HCT116 (cell line): ENCODE data around the gene GTF2H1. TPM values are rescaled to one million over a fixed set of nuclear protein-coding genes. Genes with fewer than 3 reads are reported as not detected.

Experiments used
- ATAC-seq: fragments of 200-7000 bp; cut with Tn5 transposase; 2 replicates; pipeline ENCODE4 v1.9.1; 2020; ENCODE audit warnings: mild to moderate bottlenecking, moderate library complexity
- BruUV-seq: library from RNA; stranded (reverse); fragments of 400-500 nt; replicated peaks from 2 replicates; lab custom pipeline; 2021; lab: Mats Ljungman, UMichigan
- CTCF ChIA-PET: fragments of 300-600 bp; sonication (Branson Sonifier 250); formaldehyde crosslinking; loops from one replicate; lab custom pipeline; 2021; ENCODE audit warnings: antibody characterized with exemption; lab: Charles Lee
- POLR2A ChIA-PET: fragments of 300-600, 350-600 bp; sonication (Branson Sonifier 250); formaldehyde crosslinking; loops from one replicate; lab custom pipeline; 2021; ENCODE audit warnings: antibody characterized with exemption; lab: Charles Lee
- RAD21 ChIA-PET, 2 experiments: fragments of 300-600 bp; sonication (Branson Sonifier 250); formaldehyde crosslinking; loops; one replicate each; lab custom pipeline; 2023; ENCODE audit warnings: low total read pairs in 2 of 2; ENCODE audit not compliant: uncharacterized antibody in 2 of 2, unreplicated experiment in 2 of 2, low non-redundant PET in 1 of 2; lab: Charles Lee
- DNase-seq: peaks from one replicate; pipeline ENCODE4 v3.0.0-alpha.2; 2010; ENCODE audit warnings: low read depth, low spot score
- H2AFZ ChIP-seq: fragments of 200-600 bp; shearing (Covaris generic), sonication (generic); 2 replicates; pipeline ENCODE4 v1.6.1; 2017; ENCODE audit warnings: low read depth, mixed run types, mixed read lengths, antibody characterized with exemption, low read length; ENCODE audit not compliant: poor library complexity, severe bottlenecking
- H3K27ac ChIP-seq: 2 replicates; pipeline ENCODE4 v1.5.1; 2012; ENCODE audit warnings: low read depth, low read length
- H3K27me3 ChIP-seq: fragments of 200-600 bp; sonication (generic); 2 replicates; pipeline ENCODE4 v1.6.1; 2016; ENCODE audit warnings: mixed run types, low read length, mixed read lengths; ENCODE audit not compliant: insufficient read depth
- H3K36me3 ChIP-seq, 2 experiments: fragments of 200-500 bp in 1 of 2; fragments of 200-600 bp in 1 of 2; sonication (Bioruptor generic) in 1 of 2; sonication (generic) in 1 of 2; 2 replicates each; pipeline versions ENCODE4 v1.5.1 to v1.6.1; 2014 to 2016; ENCODE audit warnings: low read length in 2 of 2, inconsistent platforms in 1 of 2, mixed read lengths in 1 of 2, mixed run types in 1 of 2; ENCODE audit not compliant: insufficient read depth in 2 of 2, control insufficient read depth in 1 of 2
- H3K4me1 ChIP-seq, 2 experiments: fragments of 200-600 bp in 1 of 2; sonication (generic) in 1 of 2; 2 replicates each; pipeline versions ENCODE4 v1.5.1 to v1.6.1; 2012 to 2017; ENCODE audit warnings: low read length in 2 of 2, inconsistent platforms in 1 of 2, mild to moderate bottlenecking in 1 of 2, mixed read lengths in 1 of 2, mixed run types in 1 of 2, moderate library complexity in 1 of 2; ENCODE audit not compliant: insufficient read depth in 2 of 2, control insufficient read depth in 1 of 2
- H3K4me2 ChIP-seq: fragments of 200-600 bp; sonication (generic); 2 replicates; pipeline ENCODE4 v1.6.1; 2017; ENCODE audit warnings: mixed run types, low read length, mixed read lengths
- H3K4me3 ChIP-seq, 2 experiments: fragments of 200-600 bp in 1 of 2; sonication (generic) in 1 of 2; replicated peaks in 1 of 2; 2 replicates each; pipeline ENCODE4 v1.5.1; 2011 to 2016; ENCODE audit warnings: low read length in 2 of 2, control low read depth in 1 of 2, low read depth in 1 of 2, mild to moderate bottlenecking in 1 of 2, mixed read lengths in 1 of 2, mixed run types in 1 of 2
- H3K79me2 ChIP-seq: fragments of 200-600 bp; sonication (generic); 2 replicates; pipeline ENCODE4 v1.6.1; 2017; ENCODE audit warnings: mild to moderate bottlenecking, mixed run types, low read length, moderate library complexity, mixed read lengths; ENCODE audit not compliant: insufficient read depth
- H3K9ac ChIP-seq: fragments of 200-600 bp; sonication (generic); 2 replicates; pipeline ENCODE4 v1.6.1; 2016; ENCODE audit warnings: low read length, mixed read lengths
- H3K9me2 ChIP-seq: fragments of 200-600 bp; sonication (generic), shearing (Covaris generic); 2 replicates; pipeline ENCODE4 v1.6.1; 2017; ENCODE audit warnings: mixed run types, mild to moderate bottlenecking, moderate library complexity; ENCODE audit not compliant: insufficient read depth
- H3K9me3 ChIP-seq, 2 experiments: fragments of 200-500 bp in 1 of 2; fragments of 200-600 bp in 1 of 2; sonication (Bioruptor generic) in 1 of 2; sonication (generic) in 1 of 2; 2 replicates each; pipeline ENCODE4 v1.6.1; 2014 to 2017; ENCODE audit warnings: low read length in 2 of 2, mixed read lengths in 2 of 2, inconsistent platforms in 1 of 2, low read depth in 1 of 2, mild to moderate bottlenecking in 1 of 2, mixed run types in 1 of 2, moderate library complexity in 1 of 2; ENCODE audit not compliant: control insufficient read depth in 1 of 2, insufficient read depth in 1 of 2
- H4K20me1 ChIP-seq: fragments of 200-600 bp; sonication (generic), shearing (Covaris generic); 2 replicates; pipeline ENCODE4 v1.6.1; 2017; ENCODE audit warnings: mixed run types, mild to moderate bottlenecking, moderate library complexity; ENCODE audit not compliant: insufficient read depth
- ATF3 ChIP-seq: IDR thresholded peaks from 2 replicates; pipeline ENCODE4 v1.6.1; 2012
- EZH2 ChIP-seq: fragments of 200-600 bp; sonication (generic); IDR thresholded peaks from 2 replicates; pipeline ENCODE4 v1.6.1; 2017; ENCODE audit warnings: antibody characterized with exemption, mixed run types
- EZH2phosphoT487 ChIP-seq: fragments of 200-600 bp; IDR thresholded peaks from 2 replicates; pipeline ENCODE4 v1.6.1; 2018; ENCODE audit warnings: antibody characterized with exemption, borderline replicate concordance
- FOSL1 ChIP-seq: IDR thresholded peaks from 2 replicates; pipeline ENCODE4 v1.6.1; 2012; ENCODE audit warnings: low read depth
- POLR2A ChIP-seq: IDR thresholded peaks from 2 replicates; pipeline ENCODE4 v1.7.0; 2011; ENCODE audit warnings: borderline replicate concordance; ENCODE audit not compliant: insufficient read depth, insufficient read length; ENCODE audit errors: extremely low read depth
- POLR2AphosphoS5 ChIP-seq: IDR thresholded peaks from 2 replicates; pipeline ENCODE4 v1.6.1; 2011; ENCODE audit warnings: mild to moderate bottlenecking, low read depth, low read length, moderate library complexity
- RAD21 ChIP-seq: IDR thresholded peaks from 2 replicates; pipeline ENCODE4 v1.6.1; 2012; ENCODE audit warnings: low read depth, mild to moderate bottlenecking
- SIN3A ChIP-seq: IDR thresholded peaks from 2 replicates; pipeline ENCODE4 v1.6.1; 2012; ENCODE audit warnings: low read depth
- SP1 ChIP-seq: IDR thresholded peaks from 2 replicates; pipeline ENCODE4 v1.6.1; 2012; ENCODE audit warnings: low read depth
- ZBTB33 ChIP-seq: IDR thresholded peaks from 2 replicates; pipeline ENCODE4 v1.6.1; 2011; ENCODE audit warnings: mild to moderate bottlenecking, low read length, moderate library complexity; ENCODE audit not compliant: insufficient replicate concordance; ENCODE audit errors: extremely low read depth
- ZNF274 ChIP-seq: fragments of 200-500 bp; sonication (Bioruptor generic); IDR thresholded peaks from 2 replicates; pipeline ENCODE4 v1.6.1; 2014; ENCODE audit warnings: mild to moderate bottlenecking, low read depth, low read length, inconsistent platforms
- intact Hi-C: fragments of 100-400 bp; cut with micrococcal nuclease; formaldehyde crosslinking; loops from 2 replicates; pipeline ENCODE4 v1.10.0; 2022
- total RNA-seq: library from RNA; stranded (reverse); gene quantifications from one replicate; pipeline ENCODE4 v1.2.1, GENCODE V29; 2021; ENCODE audit not compliant: unreplicated experiment

The GTF2H1 gene
- total RNA-seq, 1 experiment from 2014 or later: 37.3 TPM

- DNase-seq (no peak), ATAC-seq (no peak)
- Histone ChIP-seq H3K27ac (no peak overlapping the region), H3K4me1 (no peaks in the 10 kb centered on the region), H2AFZ (no peak overlapping the region), H3K4me3 (no peak overlapping the region), H3K9me3 (no peaks in the 10 kb centered on the region), H3K9ac (no peak overlapping the region), H3K4me2 (no peak overlapping the region), H3K9me2 (no peaks in the 10 kb centered on the region), H3K27me3 (no peaks in the 10 kb centered on the region), H3K36me3 (peaks cover 47 to 48% of the 10 kb centered on the region in 2 experiments), H3K79me2 (no peaks in the 10 kb centered on the region), H4K20me1 (no peaks in the 10 kb centered on the region)
- intact Hi-C loops: loop anchor here (10.0 kb wide), 1 partner anchor 185 kb away; no protein-coding TSS in a partner anchor
- ChIA-PET CTCF (no interaction called here), RAD21 (no interaction called here), POLR2A (interaction anchor here (1.3 kb wide), 1 partner anchor 21 kb away, joined by 3 read pairs; no protein-coding TSS in a partner anchor)
- TF ChIP-seq RAD21: no peak
- TF ChIP-seq POLR2AphosphoS5: no peak
- no peak for TF ChIP-seq SIN3A
- TF ChIP-seq FOSL1: no peak
- TF ChIP-seq ZBTB33: no peak
- no peak for TF ChIP-seq SP1
- no peak for TF ChIP-seq ZNF274
- TF ChIP-seq EZH2phosphoT487: no peak
- no peak for TF ChIP-seq POLR2A
- no peak for TF ChIP-seq ATF3
- TF ChIP-seq EZH2: no peak
- no TSS peak for BruUV-seq
These were observed 22.6 kb upstream of the GTF2H1 start for GRCh38 chr11:18299721-18300120.
